GM18526 (cell line): ENCODE measurements around the gene KRT81.

Experiments used
- POLR2A ChIP-seq: IDR thresholded peaks from 3 replicates; pipeline ENCODE4 v1.6.1; 2011; ENCODE audit not compliant: insufficient read length; ENCODE audit errors: extremely low read depth

Gene KRT81

DNA sequence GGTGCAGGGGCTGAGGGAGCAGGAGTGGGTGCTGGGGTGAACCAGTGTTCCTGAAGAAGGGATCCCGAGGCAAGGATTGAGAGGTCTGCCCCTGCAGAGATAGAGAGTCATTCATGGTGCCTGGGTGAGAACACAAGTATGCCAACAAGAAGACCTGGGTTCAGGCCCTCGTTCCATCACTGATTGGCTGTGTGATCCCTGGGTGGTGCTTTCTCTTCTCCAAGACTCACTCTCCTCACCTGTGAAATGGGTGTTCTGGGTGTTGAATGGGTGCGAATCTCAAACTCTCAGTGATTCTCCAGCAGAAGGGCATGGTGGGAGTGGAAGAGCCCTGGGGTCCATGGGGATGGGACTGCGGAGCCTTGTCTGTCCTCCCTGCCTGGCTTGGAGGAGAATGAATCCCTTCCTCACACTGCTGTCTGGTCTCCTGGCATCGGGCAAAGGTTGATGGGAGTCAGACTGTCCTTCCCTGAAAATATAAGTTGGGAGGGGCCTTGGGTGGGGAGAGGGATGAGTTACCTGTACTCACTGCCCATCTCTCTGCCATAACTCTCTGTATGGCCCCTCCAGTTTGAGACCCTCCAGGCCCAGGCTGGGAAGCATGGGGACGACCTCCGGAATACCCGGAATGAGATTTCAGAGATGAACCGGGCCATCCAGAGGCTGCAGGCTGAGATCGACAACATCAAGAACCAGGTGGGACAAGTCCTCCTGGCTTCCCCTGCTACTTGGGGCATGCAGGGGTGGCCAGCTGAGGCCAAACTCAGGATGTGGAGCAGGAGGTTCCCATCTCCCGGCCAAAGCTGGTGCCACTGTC is 48.7 kb downstream of the KRT81 start:
- no peak for TF ChIP-seq POLR2A

DNA sequence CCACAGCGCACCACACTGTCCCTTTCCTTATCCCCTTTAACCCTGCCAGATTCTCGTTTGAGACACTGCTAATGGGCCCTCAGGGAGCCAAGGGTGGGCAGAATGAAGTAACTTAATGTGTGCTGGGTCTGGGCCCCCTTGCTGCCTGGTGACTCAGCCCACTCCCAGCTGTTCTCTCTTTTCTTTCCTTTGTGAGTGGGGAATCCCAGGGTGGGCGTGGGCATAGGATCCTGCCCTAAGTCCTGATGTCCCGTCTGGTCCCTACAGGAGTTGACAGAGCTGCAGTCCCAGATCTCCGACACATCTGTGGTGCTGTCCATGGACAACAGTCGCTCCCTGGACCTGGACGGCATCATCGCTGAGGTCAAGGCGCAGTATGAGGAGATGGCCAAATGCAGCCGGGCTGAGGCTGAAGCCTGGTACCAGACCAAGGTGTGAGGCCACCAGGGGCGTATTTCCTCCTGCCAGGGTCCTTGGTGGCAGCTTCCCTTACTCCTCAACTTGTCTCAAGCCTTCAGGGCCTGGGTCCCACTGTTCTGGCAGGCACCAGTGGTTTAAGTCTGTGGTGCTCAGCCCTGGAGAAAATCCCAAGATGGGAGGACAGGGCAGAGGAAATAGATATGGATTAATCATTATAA is 50.0 kb downstream of the KRT81 start:
- TF ChIP-seq POLR2A, result no peak

DNA sequence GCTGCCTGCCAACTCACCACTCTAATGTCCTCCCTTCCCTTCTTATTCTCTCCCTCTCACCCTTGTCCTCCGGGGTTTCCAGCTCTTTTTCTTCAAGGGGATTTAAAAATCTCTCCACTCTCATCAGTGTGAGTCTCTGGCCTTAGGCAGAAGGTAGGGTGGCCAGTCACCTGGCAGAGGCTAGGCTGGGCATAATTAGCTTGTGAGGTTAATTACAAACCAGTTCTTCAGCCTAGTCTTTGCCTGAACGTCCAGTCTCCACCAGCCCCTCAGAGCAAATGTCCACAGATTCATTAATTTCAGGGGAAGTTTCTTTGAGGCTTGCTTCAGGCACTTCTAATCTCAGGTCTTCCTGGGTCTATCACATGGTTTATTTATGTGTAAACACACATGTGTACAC is 51.6 kb downstream of the KRT81 start:
- no peak for TF ChIP-seq POLR2A

DNA sequence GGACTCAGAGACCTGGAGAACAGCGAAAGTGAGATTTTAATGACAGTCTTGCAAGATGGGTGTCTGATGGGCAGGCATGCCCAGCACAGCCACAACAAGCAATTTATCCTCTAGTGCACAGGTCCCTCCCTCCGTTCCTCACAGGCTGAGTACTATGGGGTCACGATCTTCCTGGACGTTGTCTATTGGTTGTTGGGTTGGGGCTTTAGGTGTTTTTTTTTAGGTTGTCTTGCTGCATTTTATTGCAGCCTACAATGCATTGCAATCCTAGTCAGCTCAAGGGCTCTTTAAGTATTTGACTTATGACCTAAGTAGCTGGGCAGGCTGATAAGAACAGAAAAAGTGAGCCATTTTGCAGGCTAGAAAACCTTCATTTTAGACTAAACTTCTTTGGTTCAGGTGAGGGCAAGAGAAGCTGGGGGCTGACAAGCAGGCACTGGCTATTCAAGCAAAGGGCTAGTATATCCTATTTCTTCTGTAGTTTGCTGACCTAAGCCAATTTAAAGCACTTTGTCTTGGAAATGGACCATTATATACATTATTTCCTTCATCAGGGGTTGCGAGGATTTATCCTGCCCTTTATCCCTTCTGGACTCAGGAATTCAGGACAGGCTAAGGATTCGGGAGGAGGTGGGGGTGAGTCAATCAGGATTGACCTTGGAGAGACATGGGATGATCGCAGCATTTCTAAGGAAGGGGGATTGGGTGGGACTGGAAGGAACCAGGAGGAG is 52.3 kb downstream of the KRT81 start:
- TF ChIP-seq POLR2A, result no peak

DNA sequence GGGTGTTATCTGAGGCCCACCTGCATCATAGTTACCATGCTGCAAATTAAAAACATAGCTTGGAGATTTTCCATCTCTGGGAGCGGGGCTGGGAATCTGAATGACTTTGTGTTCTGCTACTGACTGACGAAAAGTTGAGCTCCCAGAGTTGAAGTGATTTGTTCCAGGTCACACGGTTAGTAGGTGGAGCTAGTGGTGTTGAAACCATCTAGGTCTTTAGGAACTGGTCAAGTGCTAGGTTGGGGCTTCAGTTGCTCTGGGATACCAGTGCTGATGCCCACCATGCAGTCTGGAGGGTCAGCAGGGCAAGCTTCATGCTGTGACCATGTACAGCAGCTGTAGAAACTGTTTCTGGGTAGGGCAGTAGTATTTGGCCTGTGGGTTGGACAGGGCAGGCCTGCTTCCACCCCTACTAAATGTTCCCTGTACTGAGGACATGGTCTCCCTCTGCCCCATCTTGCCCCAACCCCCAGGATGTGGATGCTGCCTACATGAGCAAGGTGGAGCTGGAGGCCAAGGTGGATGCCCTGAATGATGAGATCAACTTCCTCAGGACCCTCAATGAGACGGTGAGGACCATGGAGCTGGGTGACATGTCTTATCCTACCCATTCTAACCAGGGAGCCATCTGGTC is 53.0 kb downstream of the KRT81 start:
- no peak for TF ChIP-seq POLR2A

DNA sequence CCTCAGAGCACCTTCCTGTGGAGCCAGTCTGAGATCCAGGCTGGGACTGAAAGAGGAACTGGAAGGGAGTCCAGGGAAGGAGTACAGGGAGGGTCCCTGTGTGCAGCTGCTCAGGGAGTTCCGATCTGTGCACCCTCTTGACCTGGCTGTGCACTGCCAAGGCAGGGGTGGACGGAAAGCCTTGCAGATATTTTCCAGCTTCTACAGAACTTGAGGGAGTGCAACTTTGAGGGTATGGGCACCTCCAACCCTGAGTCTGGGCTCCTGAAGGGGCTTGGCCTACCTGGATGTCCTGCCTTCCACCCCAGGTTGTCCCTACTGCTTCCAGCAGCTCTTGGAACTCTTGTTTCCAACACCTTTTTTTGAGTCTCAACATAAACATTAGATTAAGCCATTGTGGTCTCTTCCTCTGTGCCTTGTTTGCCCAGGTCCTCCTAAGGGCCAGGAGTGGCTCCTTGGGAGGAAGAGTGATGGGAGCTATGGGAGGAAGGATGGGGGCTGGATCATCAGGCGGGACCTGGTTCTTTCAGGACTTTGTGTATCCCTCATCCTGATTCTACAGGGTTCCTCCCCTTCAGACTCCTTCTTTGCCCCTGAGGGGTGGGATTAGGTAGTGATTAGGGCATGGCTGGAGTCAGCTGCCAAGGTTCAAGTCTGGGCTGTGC is 54.8 kb downstream of the KRT81 start:
- TF ChIP-seq POLR2A, result no peak
